BJ (cell line): ENCODE measurements around the gene TMUB1. TPM values are rescaled to one million over a fixed set of nuclear protein-coding genes. Genes with fewer than 3 reads are reported as not detected.

Experiments used
- CTCF ChIA-PET: fragments of 350-600 bp; formaldehyde crosslinking; extraction: SDS; loops from one replicate; lab custom pipeline; 2021; ENCODE audit warnings: antibody characterized with exemption, inconsistent platforms; lab: Yijun Ruan, JAX
- POLR2A ChIA-PET: fragments of 300-600 bp; sonication (Branson Sonifier 250); formaldehyde crosslinking; extraction: SDS; loops from one replicate; lab custom pipeline; 2021; ENCODE audit warnings: antibody characterized with exemption; lab: Charles Lee
- DNase-seq: peaks from one replicate; pipeline ENCODE4 v3.0.0-alpha.2; 2011; ENCODE audit warnings: low read depth
- H3K27me3 ChIP-seq: 2 replicates; pipeline ENCODE4 v1.6.0; 2011; ENCODE audit warnings: low read length; ENCODE audit not compliant: control insufficient read depth, insufficient read depth
- H3K36me3 ChIP-seq: 2 replicates; pipeline ENCODE4 v1.5.1; 2011; ENCODE audit warnings: low read length; ENCODE audit not compliant: control insufficient read depth, insufficient read depth
- H3K4me3 ChIP-seq: 2 replicates; pipeline ENCODE4 v1.5.1; 2011; ENCODE audit warnings: low read depth, mild to moderate bottlenecking, control low read depth, low read length
- CTCF ChIP-seq: IDR thresholded peaks from 2 replicates; pipeline ENCODE4 v1.5.1; 2011; ENCODE audit warnings: low read depth, mild to moderate bottlenecking, control low read depth, inconsistent platforms, low read length, moderate library complexity; ENCODE audit not compliant: insufficient read depth
- polyA plus RNA-seq: library from polyadenylated mRNA; depleted of rRNA; stranded (reverse); fragments of >200 nt; gene quantifications from 2 replicates; pipeline ENCODE4 v1.2.3, GENCODE V29; 2011

Gene TMUB1
- polyA plus RNA-seq, 1 experiment: 27.8 TPM

GRCh38 chr7:151056283-151056665 is 27.0 kb downstream of the TMUB1 start:
- DNase-seq: no peak
- ChIA-PET CTCF (no interaction called here), POLR2A (no interaction called here)
- Histone ChIP-seq H3K27me3 (no peaks in the 10 kb centered on the region), H3K4me3 (no peak overlapping the region), H3K36me3 (no peaks in the 10 kb centered on the region; the same call in 1 of the 2 replicates)
- no peak for TF ChIP-seq CTCF

GRCh38 chr7:151053751-151054150 is 29.5 kb downstream of the TMUB1 start:
- no peaks in the 10 kb centered on the region; the same call in 1 of the 2 replicates for H3K36me3 ChIP-seq
- no peak for TF ChIP-seq CTCF
- CTCF ChIA-PET: no interaction called here
- DNase-seq: no peak
- peaks cover 3% of the 10 kb centered on the region for H3K27me3 ChIP-seq
- POLR2A ChIA-PET: no interaction called here
- H3K4me3 ChIP-seq: no peak overlapping the region

- no peak overlapping the region for H3K4me3 ChIP-seq
- ChIA-PET CTCF (no interaction called here), POLR2A (no interaction called here)
- no peaks in the 10 kb centered on the region; the same call in 1 of the 2 replicates for H3K36me3 ChIP-seq
- TF ChIP-seq CTCF: no peak
- H3K27me3 ChIP-seq: peaks cover 3% of the 10 kb centered on the region
- DNase-seq: no peak
These were observed 30.2 kb downstream of the TMUB1 start for GRCh38 chr7:151053096-151053495.

GRCh38 chr7:151051108-151051507 is 32.2 kb downstream of the TMUB1 start:
- no peak for DNase-seq
- ChIA-PET CTCF (interaction anchor here (0.8 to 1.0 kb wide), 2 partner anchors 23 to 33 kb away, joined by 3 to 5 read pairs; partner anchors contain the start of gene ABCB8), POLR2A (no interaction called here)
- H3K36me3 ChIP-seq: no peaks in the 10 kb centered on the region; the same call in 1 of the 2 replicates
- H3K27me3 ChIP-seq: peaks cover 3% of the 10 kb centered on the region
- no peak overlapping the region for H3K4me3 ChIP-seq
- no peak for TF ChIP-seq CTCF

GRCh38 chr7:151048911-151049463 is 34.3 kb downstream of the TMUB1 start:
- CTCF ChIA-PET: no interaction called here
- no peak overlapping the region for H3K4me3 ChIP-seq
- no peak for DNase-seq
- peaks cover 2% of the 10 kb centered on the region for H3K36me3 ChIP-seq
- POLR2A ChIA-PET: no interaction called here
- TF ChIP-seq CTCF: no peak
- H3K27me3 ChIP-seq: peaks cover 3% of the 10 kb centered on the region
